Mammary epithelial cell (primary cell): Measurements from ENCODE around the gene C2orf81.

ENCODE experiments used
- CTCF ChIP-seq, 2 donors: IDR thresholded peaks in 1 of 2; conservative IDR thresholded peaks in 1 of 2; 2 replicates each; pipeline ENCODE4 v1.5.1; 2011 to 2012; ENCODE audit warnings: inconsistent platforms in 2 of 2, low read length in 2 of 2, mild to moderate bottlenecking in 2 of 2, control low read depth in 1 of 2, low read depth in 1 of 2; ENCODE audit not compliant: insufficient read depth in 1 of 2; ENCODE audit errors: extremely low read depth in 1 of 2
- EZH2 ChIP-seq: IDR thresholded peaks from 2 replicates; pipeline ENCODE4 v1.6.1; 2012; ENCODE audit warnings: low read length, inconsistent platforms, borderline replicate concordance

GRCh38 chr2:74429487-74430451, 8.3 kb upstream of the C2orf81 start:
- TF ChIP-seq EZH2 = no peak
- no peak for TF ChIP-seq CTCF (conservative IDR thresholded peaks at IDR 0.05 in 1 of 2, IDR thresholded peaks at IDR 0.05 in 1 of 2; ENCODE audit: extremely low read depth in 1 of 2, insufficient read depth in 1 of 2, low read depth in 1 of 2, low read length in 2 of 2)
